Activated CD8-positive, alpha-beta memory T cell treated with anti-CD3 and anti-CD28 coated beads for 36 hours (primary cell): ENCODE measurements around the gene ELOA. TPM values are rescaled to one million over a fixed set of nuclear protein-coding genes. Genes with fewer than 3 reads are reported as not detected.

ENCODE experiments used
- CTCF ChIA-PET: fragments of 350-600 bp; sonication (Branson Sonifier 250); formaldehyde crosslinking; loops from one replicate; lab custom pipeline; 2021; ENCODE audit warnings: antibody characterized with exemption; lab: Charles Lee
- POLR2A ChIA-PET: fragments of 350-600 bp; sonication (Branson Sonifier 250); formaldehyde crosslinking; loops from one replicate; lab custom pipeline; 2021; ENCODE audit warnings: antibody characterized with exemption; lab: Charles Lee
- total RNA-seq, 2 experiments: library from RNA; stranded (reverse); gene quantifications; one replicate each; pipeline ENCODE4 v1.2.3, GENCODE V29; 2021

The ELOA gene
- total RNA-seq, result 10 to 100 TPM; 63.1 to 66.0 TPM

GRCh38 chr1:23743287-23744152 lies at the start of gene ELOA:
Gene ELOA (plus strand): TSS chr1:23743471. CDS start chr1:23743504, 33 bp downstream.
- ChIA-PET CTCF (interaction anchor here (0.7 to 2.6 kb wide), 4 partner anchors 27 to 371 kb away, joined by 3 to 8 read pairs (median 6); partner anchors contain the start of gene RPL11), POLR2A (interaction anchor here (0.6 to 1.8 kb wide), 5 partner anchors 11 to 52 kb away, joined by 3 to 8 read pairs (median 4); partner anchors contain the start of genes PITHD1 and RPL11)

GRCh38 chr1:23693599-23693998 lies 49.7 kb upstream of the ELOA start:
- ChIA-PET CTCF (interaction anchor here (0.7 to 1.0 kb wide), 2 partner anchors 10 to 82 kb away, joined by 3 to 4 read pairs; no protein-coding TSS in a partner anchor), POLR2A (interaction anchor here (0.6 kb wide), 1 partner anchor 64 kb away, joined by 5 read pairs; no protein-coding TSS in a partner anchor)

GRCh38 chr1:23694371-23694770 lies 48.9 kb upstream of the ELOA start:
- POLR2A ChIA-PET, result no interaction called here
- CTCF ChIA-PET, result interaction anchor here (0.7 to 1.0 kb wide), 3 partner anchors 11 to 165 kb away, joined by 3 to 4 read pairs (median 3); no protein-coding TSS in a partner anchor

GRCh38 chr1:23695667-23696066 lies 47.6 kb upstream of the ELOA start:
- CTCF ChIA-PET, result no interaction called here
- POLR2A ChIA-PET, result interaction anchor here (0.5 kb wide), 1 partner anchor 201 kb away, joined by 6 read pairs; no protein-coding TSS in a partner anchor

GRCh38 chr1:23696335-23696989 lies 46.8 kb upstream of the ELOA start:
- CTCF ChIA-PET, result interaction anchor here (0.7 kb wide), 1 partner anchor 17 kb away, joined by 6 read pairs; no protein-coding TSS in a partner anchor
- POLR2A ChIA-PET, result interaction anchor here (0.6 kb wide), 1 partner anchor 83 kb away, joined by 4 read pairs; no protein-coding TSS in a partner anchor

- ChIA-PET POLR2A (no interaction called here), CTCF (interaction anchor here (0.6 to 1.4 kb wide), 4 partner anchors 34 to 183 kb away, joined by 3 to 4 read pairs (median 3); no protein-coding TSS in a partner anchor)
Measured at GRCh38 chr1:23698466-23698865, 44.8 kb upstream of the ELOA start.

GRCh38 chr1:23699280-23700179 lies 43.7 kb upstream of the ELOA start:
- CTCF ChIA-PET, result interaction anchor here (0.7 to 1.4 kb wide), 6 partner anchors 8 to 184 kb away, joined by 3 to 6 read pairs (median 3); partner anchors contain the start of gene RPL11
- POLR2A ChIA-PET, result interaction anchor here (0.7 to 0.8 kb wide), 3 partner anchors 8 to 258 kb away, joined by 3 to 7 read pairs (median 3); partner anchors contain the start of genes ELOA and RPL11

GRCh38 chr1:23701310-23701709 lies 42.0 kb upstream of the ELOA start:
- ChIA-PET POLR2A (no interaction called here), CTCF (no interaction called here)

GRCh38 chr1:23701996-23702395 lies 41.3 kb upstream of the ELOA start:
- CTCF ChIA-PET, result no interaction called here
- POLR2A ChIA-PET, result no interaction called here

- CTCF ChIA-PET, result no interaction called here
- POLR2A ChIA-PET, result no interaction called here
Measured at GRCh38 chr1:23704834-23705495, 38.3 kb upstream of the ELOA start.

- ChIA-PET CTCF (no interaction called here), POLR2A (no interaction called here)
Measured at GRCh38 chr1:23709229-23709628, 34.0 kb upstream of the ELOA start.

- ChIA-PET POLR2A (no interaction called here), CTCF (interaction anchor here (0.6 kb wide), 1 partner anchor 120 kb away, joined by 3 read pairs; no protein-coding TSS in a partner anchor)
Measured at GRCh38 chr1:23718482-23718881, 24.8 kb upstream of the ELOA start.

GRCh38 chr1:23719162-23719820 lies 24.0 kb upstream of the ELOA start:
- POLR2A ChIA-PET, result no interaction called here
- CTCF ChIA-PET, result no interaction called here

GRCh38 chr1:23720256-23720995 lies 22.8 kb upstream of the ELOA start:
- CTCF ChIA-PET, result no interaction called here
- POLR2A ChIA-PET, result no interaction called here

GRCh38 chr1:23722652-23723051 lies 20.6 kb upstream of the ELOA start:
- ChIA-PET POLR2A (interaction anchor here (0.6 kb wide), 1 partner anchor 61 kb away, joined by 4 read pairs; no protein-coding TSS in a partner anchor), CTCF (interaction anchor here (0.6 to 0.7 kb wide), 2 partner anchors 190 to 292 kb away, joined by 3 to 4 read pairs; no protein-coding TSS in a partner anchor)

GRCh38 chr1:23726686-23727085 lies 16.6 kb upstream of the ELOA start:
- ChIA-PET POLR2A (interaction anchor here (1.0 kb wide), 1 partner anchor 17 kb away, joined by 3 read pairs; the partner anchor contains the start of gene ELOA), CTCF (interaction anchor here (0.7 kb wide), 1 partner anchor 135 kb away, joined by 3 read pairs; no protein-coding TSS in a partner anchor)
